Measurements from ENCODE around the gene FITM1.

FITM1 gene

DNA sequence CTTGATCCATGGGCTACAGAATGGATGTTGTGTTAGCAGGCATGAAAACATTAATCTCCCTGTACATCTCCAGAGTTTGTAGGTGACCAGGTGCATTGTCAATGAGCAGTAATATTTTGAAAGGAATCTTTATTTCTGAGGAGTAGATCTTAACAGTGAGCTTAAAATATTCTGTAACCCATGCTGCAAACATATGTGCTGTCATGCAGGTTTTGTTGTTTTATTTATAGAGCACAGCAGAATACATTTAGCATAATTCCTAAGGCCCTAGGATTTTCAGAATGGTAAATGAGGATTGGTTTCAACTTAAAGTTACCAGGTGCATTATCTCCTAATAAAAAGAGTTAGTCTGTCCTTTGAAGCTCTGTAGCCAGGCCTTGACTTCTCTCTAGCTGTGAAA lies 3.5 kb upstream of the FITM1 start:
- DNase-seq (ENCODE audit: low spot score), result no peak
- TF ChIP-seq, protein P1, sequence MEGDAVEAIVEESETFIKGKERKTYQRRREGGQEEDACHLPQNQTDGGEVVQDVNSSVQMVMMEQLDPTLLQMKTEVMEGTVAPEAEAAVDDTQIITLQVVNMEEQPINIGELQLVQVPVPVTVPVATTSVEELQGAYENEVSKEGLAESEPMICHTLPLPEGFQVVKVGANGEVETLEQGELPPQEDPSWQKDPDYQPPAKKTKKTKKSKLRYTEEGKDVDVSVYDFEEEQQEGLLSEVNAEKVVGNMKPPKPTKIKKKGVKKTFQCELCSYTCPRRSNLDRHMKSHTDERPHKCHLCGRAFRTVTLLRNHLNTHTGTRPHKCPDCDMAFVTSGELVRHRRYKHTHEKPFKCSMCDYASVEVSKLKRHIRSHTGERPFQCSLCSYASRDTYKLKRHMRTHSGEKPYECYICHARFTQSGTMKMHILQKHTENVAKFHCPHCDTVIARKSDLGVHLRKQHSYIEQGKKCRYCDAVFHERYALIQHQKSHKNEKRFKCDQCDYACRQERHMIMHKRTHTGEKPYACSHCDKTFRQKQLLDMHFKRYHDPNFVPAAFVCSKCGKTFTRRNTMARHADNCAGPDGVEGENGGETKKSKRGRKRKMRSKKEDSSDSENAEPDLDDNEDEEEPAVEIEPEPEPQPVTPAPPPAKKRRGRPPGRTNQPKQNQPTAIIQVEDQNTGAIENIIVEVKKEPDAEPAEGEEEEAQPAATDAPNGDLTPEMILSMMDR (IDR thresholded peaks at IDR 0.05; ENCODE audit: extremely low read depth, missing control alignments), result no peak

DNA sequence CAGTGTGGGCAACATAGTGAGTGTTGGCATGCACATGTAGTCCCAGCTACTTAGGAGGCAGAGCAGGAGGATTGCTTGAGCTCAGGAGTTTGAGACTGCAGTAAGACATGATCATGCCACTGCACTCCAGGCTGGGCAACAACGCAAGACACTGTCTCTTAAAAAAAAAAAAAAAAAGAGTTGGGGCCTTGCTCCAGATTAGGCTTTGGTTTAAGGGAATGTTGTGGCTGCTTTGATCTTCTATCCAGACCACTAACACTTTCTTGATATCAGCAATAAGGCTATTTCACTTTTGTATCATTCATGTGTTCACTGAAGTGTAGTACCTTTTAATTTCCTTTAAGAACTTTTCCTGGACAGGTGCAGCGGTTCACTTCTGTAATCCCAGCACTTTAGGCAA lies 2.8 kb upstream of the FITM1 start:
- TF ChIP-seq, protein P1 (IDR thresholded peaks at IDR 0.05; ENCODE audit: extremely low read depth, missing control alignments), result no peak
- no peak for DNase-seq (ENCODE audit: low spot score)

DNA sequence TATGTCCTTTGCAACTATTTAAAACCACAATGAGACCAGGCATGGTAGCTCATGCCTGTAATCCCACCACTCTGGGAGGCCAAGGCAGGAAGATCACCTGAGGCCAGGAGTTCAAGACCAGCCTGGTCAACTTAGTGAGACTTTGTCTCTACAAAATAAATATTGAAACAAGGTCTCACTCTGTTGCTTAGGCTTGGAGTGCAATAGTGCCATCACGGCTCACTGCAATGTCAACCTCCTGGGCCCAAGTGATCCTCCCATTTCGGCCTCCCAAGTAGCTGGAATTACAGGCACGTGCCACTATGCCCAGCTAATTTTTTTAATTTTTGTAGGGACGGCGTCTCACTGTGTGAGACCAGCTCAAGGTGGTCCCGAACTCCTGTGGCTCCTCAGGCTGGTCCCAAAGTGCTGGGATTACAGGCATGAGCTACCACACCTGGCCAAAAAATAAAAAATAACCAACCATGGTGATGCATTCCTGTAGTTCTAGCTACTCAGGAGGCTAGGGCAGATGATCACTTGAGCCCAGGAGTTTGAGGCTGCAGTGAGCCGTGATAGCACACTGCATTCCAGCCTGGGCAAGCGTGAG lies 955 bp upstream of the FITM1 start:
- TF ChIP-seq, protein P1 (IDR thresholded peaks at IDR 0.05; ENCODE audit: extremely low read depth, missing control alignments), result no peak
- no peak for DNase-seq (ENCODE audit: low spot score)

DNA sequence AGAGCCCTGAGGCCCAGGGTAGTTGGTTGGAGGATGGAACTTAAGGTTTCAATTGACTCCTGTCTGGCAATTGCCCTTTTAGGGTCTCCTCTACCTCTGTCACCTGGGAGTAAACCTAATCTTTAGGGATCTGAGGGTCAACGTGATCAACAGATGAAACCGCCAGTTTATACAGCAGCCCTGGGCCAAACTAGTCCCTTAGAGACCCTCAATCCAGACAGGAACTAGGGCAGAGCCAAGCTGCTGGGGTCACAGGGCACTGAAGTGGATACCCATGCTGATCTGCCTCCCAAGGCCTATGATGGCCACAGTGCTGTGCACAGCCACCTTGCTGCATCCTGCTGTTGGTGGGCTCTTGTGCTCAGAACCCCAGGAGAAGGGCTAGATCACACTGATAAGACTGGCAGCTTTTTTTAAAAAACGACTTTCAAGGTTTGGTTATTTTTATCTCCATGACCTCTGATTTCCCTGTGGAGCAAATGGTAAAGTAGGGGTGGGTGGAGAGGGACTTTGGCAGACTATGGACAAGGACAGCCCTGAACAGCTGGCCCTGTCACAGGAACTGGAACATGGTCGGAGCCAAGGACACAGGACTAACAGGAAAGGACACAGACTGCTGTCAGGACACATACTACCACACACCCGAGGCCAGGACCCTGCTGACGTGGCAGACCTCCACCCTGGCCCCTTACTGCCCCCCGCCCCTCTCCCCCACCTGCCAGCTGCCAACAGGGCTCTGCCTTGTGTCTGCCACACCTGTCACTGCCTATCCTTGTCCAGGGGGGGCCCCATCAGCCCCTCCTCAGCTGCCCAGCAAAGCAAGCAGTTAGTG lies 474 bp downstream of the FITM1 start:
- TF ChIP-seq, protein P1 (IDR thresholded peaks at IDR 0.05; ENCODE audit: extremely low read depth, missing control alignments), result no peak
- DNase-seq (ENCODE audit: low spot score), result no peak

DNA sequence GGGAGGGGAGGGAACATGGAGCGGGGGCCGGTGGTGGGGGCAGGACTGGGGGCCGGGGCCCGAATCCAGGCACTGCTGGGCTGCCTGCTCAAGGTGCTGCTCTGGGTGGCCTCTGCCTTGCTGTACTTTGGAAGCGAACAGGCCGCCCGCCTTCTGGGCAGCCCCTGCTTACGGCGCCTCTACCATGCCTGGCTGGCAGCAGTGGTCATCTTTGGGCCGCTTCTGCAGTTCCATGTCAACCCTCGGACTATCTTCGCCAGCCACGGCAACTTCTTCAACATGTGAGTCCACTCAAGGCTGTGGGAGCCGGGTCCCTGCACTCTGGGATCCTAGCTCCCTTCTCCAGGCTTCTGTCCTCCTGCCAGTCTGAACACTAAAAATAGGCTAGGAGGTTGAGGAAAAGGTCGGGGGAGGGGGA lies 1.1 kb downstream of the FITM1 start:
- TF ChIP-seq, protein P1 (IDR thresholded peaks at IDR 0.05; ENCODE audit: extremely low read depth, missing control alignments), result no peak
- no peak for DNase-seq (ENCODE audit: low spot score)

DNA sequence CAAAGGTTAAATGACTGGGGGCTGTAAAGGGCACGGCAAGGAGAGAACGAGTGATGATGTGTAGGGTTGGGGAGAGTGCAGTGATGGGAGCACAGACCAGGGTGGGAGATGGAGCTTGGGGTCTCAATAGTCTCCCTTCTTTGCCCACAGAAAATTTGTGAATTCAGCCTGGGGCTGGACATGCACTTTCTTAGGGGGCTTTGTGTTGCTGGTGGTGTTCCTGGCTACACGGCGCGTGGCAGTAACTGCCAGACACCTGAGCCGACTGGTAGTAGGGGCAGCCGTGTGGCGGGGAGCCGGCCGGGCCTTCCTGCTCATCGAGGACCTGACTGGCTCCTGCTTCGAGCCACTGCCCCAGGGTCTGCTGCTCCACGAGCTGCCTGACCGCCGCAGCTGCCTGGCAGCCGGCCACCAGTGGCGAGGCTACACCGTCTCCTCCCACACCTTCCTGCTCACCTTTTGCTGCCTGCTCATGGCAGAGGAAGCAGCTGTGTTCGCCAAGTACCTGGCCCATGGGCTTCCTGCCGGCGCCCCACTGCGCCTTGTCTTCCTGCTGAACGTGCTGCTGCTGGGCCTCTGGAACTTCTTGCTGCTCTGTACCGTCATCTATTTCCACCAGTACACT lies 1.7 kb downstream of the FITM1 start:
- DNase-seq (ENCODE audit: low spot score), result no peak
- TF ChIP-seq, protein P1 (IDR thresholded peaks at IDR 0.05; ENCODE audit: extremely low read depth, missing control alignments), result no peak

DNA sequence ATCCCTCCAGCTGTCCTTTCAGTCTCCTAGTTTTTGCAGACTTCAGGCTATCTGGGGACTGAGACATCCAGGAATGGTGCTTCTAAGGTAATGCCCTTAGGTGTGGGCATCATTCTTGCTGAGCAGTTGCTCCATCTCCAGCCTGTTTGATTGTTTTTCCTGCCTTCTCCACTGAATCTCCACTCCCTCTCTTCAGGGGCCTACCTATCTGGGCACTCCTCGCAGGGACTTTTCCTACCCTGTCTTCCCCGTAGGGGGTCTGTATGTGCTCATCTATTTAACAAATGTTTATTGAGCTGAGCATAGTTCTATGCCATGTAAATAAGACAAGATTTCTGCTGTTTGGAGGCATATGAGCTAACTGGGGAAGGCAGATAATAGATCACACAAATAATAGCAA lies 2.5 kb downstream of the FITM1 start:
- no peak for DNase-seq (ENCODE audit: low spot score)
- TF ChIP-seq, protein P1 (IDR thresholded peaks at IDR 0.05; ENCODE audit: extremely low read depth, missing control alignments), result no peak
